Endothelial cell of umbilical vein (primary cell): ENCODE data around the gene CALCOCO2. TPM values are rescaled to one million over a fixed set of nuclear protein-coding genes. Genes with fewer than 3 reads are reported as not detected.

ENCODE experiments used
- BruUV-seq: library from RNA; stranded (reverse); fragments of 400-500 nt; replicated peaks from 2 replicates; lab custom pipeline; 2021; lab: Mats Ljungman, UMichigan
- CTCF ChIA-PET: fragments of 300-600, 350-600 bp; sonication (Branson Sonifier 250); formaldehyde crosslinking; loops from one replicate; lab custom pipeline; 2021; ENCODE audit warnings: antibody characterized with exemption, inconsistent platforms; lab: Charles Lee
- POLR2A ChIA-PET: fragments of 300-600, 350-600 bp; sonication (Branson Sonifier 250); formaldehyde crosslinking; loops from one replicate; lab custom pipeline; 2021; ENCODE audit warnings: antibody characterized with exemption, inconsistent platforms; lab: Charles Lee
- DNase-seq: peaks from one replicate; pipeline ENCODE4 v3.0.0-alpha.2; 2011; ENCODE audit warnings: low read depth, low spot score
- FAIRE-seq: peaks from 2 replicates; lab custom pipeline; 2011; peaks lifted over from hg19 to GRCh38; lab: Jason Lieb, UNC
- H2AFZ ChIP-seq: 2 replicates; pipeline ENCODE4 v1.6.0; 2012; ENCODE audit warnings: low read depth, low read length, control low read depth, inconsistent platforms
- H3K27ac ChIP-seq: 2 replicates; pipeline ENCODE4 v1.5.1; 2011; ENCODE audit warnings: low read depth, mild to moderate bottlenecking, control low read depth, low read length, moderate library complexity; ENCODE audit not compliant: insufficient read depth
- H3K27me3 ChIP-seq, 2 experiments: 2 replicates each; pipeline versions ENCODE4 v1.6.0 to v1.6.1; 2011; ENCODE audit warnings: low read length in 2 of 2, mixed read lengths in 1 of 2; ENCODE audit not compliant: control insufficient read depth in 2 of 2, insufficient read depth in 2 of 2
- H3K36me3 ChIP-seq, 2 experiments: 2 replicates in 1 of 2; 3 replicates in 1 of 2; pipeline ENCODE4 v1.5.1; 2011; ENCODE audit warnings: low read length in 2 of 2, mild to moderate bottlenecking in 1 of 2, moderate library complexity in 1 of 2; ENCODE audit not compliant: control insufficient read depth in 2 of 2, insufficient read depth in 2 of 2; ENCODE audit errors: extremely low read depth in 1 of 2
- H3K4me1 ChIP-seq: 3 replicates; pipeline ENCODE4 v1.5.1; 2011; ENCODE audit warnings: mild to moderate bottlenecking, low read length; ENCODE audit not compliant: control insufficient read depth, insufficient read depth; ENCODE audit errors: extremely low read depth
- H3K4me2 ChIP-seq: 2 replicates; pipeline ENCODE4 v1.6.1; 2011; ENCODE audit warnings: low read length, control low read depth, mixed read lengths; ENCODE audit not compliant: insufficient read depth
- H3K4me3 ChIP-seq, 3 experiments: fragments of 200-600 bp in 1 of 3; sonication (generic), shearing (Covaris generic) in 1 of 3; replicated peaks in 1 of 3; 2 replicates each; pipeline ENCODE4 v1.5.1; 2011 to 2016; ENCODE audit warnings: control low read depth in 3 of 3, low read length in 3 of 3, mild to moderate bottlenecking in 2 of 3, inconsistent platforms in 1 of 3, low read depth in 1 of 3, moderate library complexity in 1 of 3; ENCODE audit not compliant: insufficient read depth in 1 of 3
- H3K79me2 ChIP-seq: 2 replicates; pipeline ENCODE4 v1.6.0; 2012; ENCODE audit warnings: low read length, inconsistent platforms; ENCODE audit not compliant: control insufficient read depth, insufficient read depth
- H3K9ac ChIP-seq: replicated peaks from 2 replicates; pipeline ENCODE3; 2011; ENCODE audit warnings: low read length, control low read depth; ENCODE audit not compliant: insufficient read depth; ENCODE audit errors: extremely low read depth
- H3K9me1 ChIP-seq: replicated peaks from 3 replicates; pipeline ENCODE4 v1.6.0; 2011; ENCODE audit warnings: mild to moderate bottlenecking, low read length; ENCODE audit not compliant: control insufficient read depth, insufficient read depth; ENCODE audit errors: extremely low read depth
- H3K9me3 ChIP-seq: replicated peaks from 2 replicates; pipeline ENCODE4 v1.5.1; 2012; ENCODE audit warnings: low read length, inconsistent platforms; ENCODE audit not compliant: control insufficient read depth, insufficient read depth
- H4K20me1 ChIP-seq: replicated peaks from 2 replicates; pipeline ENCODE3; 2011; ENCODE audit warnings: mild to moderate bottlenecking, low read length; ENCODE audit not compliant: control insufficient read depth, insufficient read depth; ENCODE audit errors: extremely low read depth
- EZH2 ChIP-seq: IDR thresholded peaks from 2 replicates; pipeline ENCODE4 v1.6.1; 2012; ENCODE audit warnings: borderline replicate concordance, low read depth, mild to moderate bottlenecking, moderate library complexity, low read length, inconsistent platforms; ENCODE audit not compliant: severe bottlenecking
- FOS ChIP-seq: IDR thresholded peaks from 2 replicates; pipeline ENCODE4 v1.6.1; 2011; ENCODE audit warnings: mild to moderate bottlenecking, low read length, moderate library complexity, borderline replicate concordance; ENCODE audit not compliant: insufficient read depth
- GATA2 ChIP-seq: IDR thresholded peaks from 2 replicates; pipeline ENCODE4 v1.7.0; 2011; ENCODE audit warnings: low read depth, mild to moderate bottlenecking, moderate library complexity, mixed read lengths, low read length; ENCODE audit not compliant: insufficient read length, insufficient read depth
- JUN ChIP-seq: IDR thresholded peaks from 2 replicates; pipeline ENCODE4 v1.6.1; 2011; ENCODE audit warnings: borderline replicate concordance, low read depth; ENCODE audit not compliant: insufficient read length, insufficient read depth
- MYC ChIP-seq: IDR thresholded peaks from one replicate; pipeline ENCODE4 v1.6.1; 2011; ENCODE audit warnings: mild to moderate bottlenecking, low read depth, low read length
- POLR2A ChIP-seq: IDR thresholded peaks from 2 replicates; pipeline ENCODE4 v1.6.1; 2012; ENCODE audit warnings: low read depth, mild to moderate bottlenecking, control low read depth, low read length
- POLR2AphosphoS5 ChIP-seq: IDR thresholded peaks from 2 replicates; pipeline ENCODE4 v1.6.1; 2012; ENCODE audit warnings: low read depth, mild to moderate bottlenecking, control low read depth, low read length, moderate library complexity; ENCODE audit not compliant: insufficient read depth
- dilution Hi-C: fragments of 300-500 bp; cut with MboI; formaldehyde crosslinking; loops from one replicate; pipeline ENCODE4 v1.15.0; 2019; ENCODE audit warnings: low sequenced_read_pairs; ENCODE audit not compliant: extremely low pct_ligation_motif_present
- intact Hi-C: fragments of 100-400 bp; cut with micrococcal nuclease; formaldehyde crosslinking; loops from one replicate; pipeline ENCODE4 v1.10.0; 2022
- polyA plus RNA-seq, 4 experiments: library from polyadenylated mRNA; depleted of rRNA in 3 of 4; stranded (reverse) in 3 of 4; unstranded in 1 of 4; fragments of >200 nt; gene quantifications; 2 replicates each; pipeline versions ENCODE4 v1.2.1 to v1.2.3, GENCODE V29; 2011 to 2012; ENCODE audit warnings: missing spikeins in 1 of 4
- total RNA-seq: library from RNA; stranded (reverse); gene quantifications from 2 replicates; pipeline ENCODE4 v1.2.3, GENCODE V29; 2021
- TF ChIP-seq, protein P1 (sequence below): IDR thresholded peaks from 2 replicates; pipeline ENCODE4 v1.6.1; 2011; ENCODE audit not compliant: insufficient read depth, insufficient read length
- TF ChIP-seq, protein P2 (sequence below), 2 donors: IDR thresholded peaks; 1 replicate in 1 of 2; 2 replicates in 1 of 2; pipeline ENCODE4 v1.5.1; 2011; ENCODE audit warnings: low read length in 2 of 2, mild to moderate bottlenecking in 2 of 2, moderate library complexity in 2 of 2, control low read depth in 1 of 2, inconsistent platforms in 1 of 2, low read depth in 1 of 2; ENCODE audit not compliant: insufficient read depth in 1 of 2; ENCODE audit errors: extremely low read depth in 1 of 2

CALCOCO2 gene
- total and polyA plus RNA-seq, 2 donors (not counting 3 experiments of a cell fraction or from before 2014, with no cell fraction given) = 20.6 to 64.9 TPM

DNA sequence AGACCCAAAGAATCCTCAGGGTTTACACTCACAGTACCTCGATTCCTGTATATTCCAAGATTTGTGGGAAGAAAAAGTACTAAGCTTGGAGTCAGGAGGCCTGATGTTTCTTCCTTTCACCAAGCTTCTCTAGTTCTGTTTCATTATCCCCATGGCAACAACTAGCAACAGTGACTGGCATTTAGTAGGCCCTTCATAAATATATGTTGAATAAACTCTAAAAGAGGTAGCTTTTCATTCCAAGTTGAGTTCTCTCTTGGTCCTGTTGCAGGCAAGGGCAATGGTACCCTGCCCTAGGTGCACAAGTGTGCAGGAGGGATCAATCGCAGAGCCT lies 76.8 kb downstream of the CALCOCO2 start:
- no peak for DNase-seq
- POLR2A ChIA-PET = interaction anchor here (0.5 to 3.7 kb wide), 2 partner anchors 15 to 271 kb away, joined by 5 to 20 read pairs; partner anchors contain the start of gene ATP5MC1

More for the DNA sequence above, 76.8 kb downstream of the CALCOCO2 start:
- TF ChIP-seq POLR2A (no peak), EZH2 (no peak), GATA2 (no peak), POLR2AphosphoS5 (no peak), JUN (no peak), FOS (no peak), MYC (no peak)
- TF ChIP-seq, protein P1, sequence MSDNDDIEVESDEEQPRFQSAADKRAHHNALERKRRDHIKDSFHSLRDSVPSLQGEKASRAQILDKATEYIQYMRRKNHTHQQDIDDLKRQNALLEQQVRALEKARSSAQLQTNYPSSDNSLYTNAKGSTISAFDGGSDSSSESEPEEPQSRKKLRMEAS = no peak
- TF ChIP-seq, protein P2, sequence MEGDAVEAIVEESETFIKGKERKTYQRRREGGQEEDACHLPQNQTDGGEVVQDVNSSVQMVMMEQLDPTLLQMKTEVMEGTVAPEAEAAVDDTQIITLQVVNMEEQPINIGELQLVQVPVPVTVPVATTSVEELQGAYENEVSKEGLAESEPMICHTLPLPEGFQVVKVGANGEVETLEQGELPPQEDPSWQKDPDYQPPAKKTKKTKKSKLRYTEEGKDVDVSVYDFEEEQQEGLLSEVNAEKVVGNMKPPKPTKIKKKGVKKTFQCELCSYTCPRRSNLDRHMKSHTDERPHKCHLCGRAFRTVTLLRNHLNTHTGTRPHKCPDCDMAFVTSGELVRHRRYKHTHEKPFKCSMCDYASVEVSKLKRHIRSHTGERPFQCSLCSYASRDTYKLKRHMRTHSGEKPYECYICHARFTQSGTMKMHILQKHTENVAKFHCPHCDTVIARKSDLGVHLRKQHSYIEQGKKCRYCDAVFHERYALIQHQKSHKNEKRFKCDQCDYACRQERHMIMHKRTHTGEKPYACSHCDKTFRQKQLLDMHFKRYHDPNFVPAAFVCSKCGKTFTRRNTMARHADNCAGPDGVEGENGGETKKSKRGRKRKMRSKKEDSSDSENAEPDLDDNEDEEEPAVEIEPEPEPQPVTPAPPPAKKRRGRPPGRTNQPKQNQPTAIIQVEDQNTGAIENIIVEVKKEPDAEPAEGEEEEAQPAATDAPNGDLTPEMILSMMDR (IDR thresholded peaks at IDR 0.05; ENCODE audit: extremely low read depth in 1 of 2, insufficient read depth in 1 of 2, low read depth in 1 of 2, low read length in 2 of 2) = no peak
- Histone ChIP-seq H3K79me2 (peaks cover 41% of the 10 kb centered on the region), H2AFZ (peak overlapping the region; percentile 88), H4K20me1 (peaks cover 10% of the 10 kb centered on the region), H3K4me2 (peak overlapping the region; percentile 87), H3K27me3 (no peaks in the 10 kb centered on the region), H3K27ac (peak overlapping the region; percentile 89), H3K36me3 (peaks cover 6% of the 10 kb centered on the region in 2 experiments), H3K9ac (peak overlapping the region; percentile 91), H3K9me1 (no peaks in the 10 kb centered on the region), H3K4me1 (peaks cover 27% of the 10 kb centered on the region), H3K4me3 (peak overlapping the region; percentile 50 to 73 (median 68)), H3K9me3 (no peaks in the 10 kb centered on the region)
- FAIRE-seq = no peak
- intact Hi-C loops = loop anchor here (1.0 to 2.0 kb wide), 2 partner anchors 15 to 37 kb away; partner anchors contain the start of genes ATP5MC1 and SNF8
- CTCF ChIA-PET = interaction anchor here (1.0 to 2.9 kb wide), 4 partner anchors 15 to 383 kb away, joined by 3 to 16 read pairs (median 4); partner anchors contain the start of gene ATP5MC1
- dilution Hi-C loops = no loop called here
- TSS peak; percentile 73 for BruUV-seq
